ENCODE results near the gene DPP6.

The DPP6 gene

GRCh38 chr7:154587792-154588191, 535.6 kb downstream of the DPP6 start:
- DNase-seq, result no peak
- TF ChIP-seq GATA1 (IDR thresholded peaks at IDR 0.05; ENCODE audit: low read depth, low read length), result no peak
- no peak for TF ChIP-seq POLR2A (IDR thresholded peaks at IDR 0.05; ENCODE audit: low read length)

GRCh38 chr7:154591544-154591943, 539.3 kb downstream of the DPP6 start:
- TF ChIP-seq POLR2A (IDR thresholded peaks at IDR 0.05; ENCODE audit: low read length), result no peak
- TF ChIP-seq GATA1 (IDR thresholded peaks at IDR 0.05; ENCODE audit: low read depth, low read length), result no peak
- DNase-seq, result no peak

GRCh38 chr7:154592388-154592787, 540.2 kb downstream of the DPP6 start:
- DNase-seq, result no peak
- TF ChIP-seq GATA1 (IDR thresholded peaks at IDR 0.05; ENCODE audit: low read depth, low read length) (no peak), POLR2A (IDR thresholded peaks at IDR 0.05; ENCODE audit: low read length) (no peak)

GRCh38 chr7:154598396-154598795, 546.2 kb downstream of the DPP6 start:
- no peak for TF ChIP-seq POLR2A (IDR thresholded peaks at IDR 0.05; ENCODE audit: low read length)
- no peak for TF ChIP-seq GATA1 (IDR thresholded peaks at IDR 0.05; ENCODE audit: low read depth, low read length)
- DNase-seq, result no peak

- DNase-seq, result no peak
- TF ChIP-seq GATA1 (IDR thresholded peaks at IDR 0.05; ENCODE audit: low read depth, low read length) (no peak), POLR2A (IDR thresholded peaks at IDR 0.05; ENCODE audit: low read length) (no peak)
Observed at GRCh38 chr7:154598864-154599263, 546.7 kb downstream of the DPP6 start.

GRCh38 chr7:154610903-154611302, 558.7 kb downstream of the DPP6 start:
- no peak for DNase-seq

GRCh38 chr7:154613811-154614210, 561.6 kb downstream of the DPP6 start:
- no peak for DNase-seq
- TF ChIP-seq POLR2A (IDR thresholded peaks at IDR 0.05; ENCODE audit: low read length) (no peak), GATA1 (IDR thresholded peaks at IDR 0.05; ENCODE audit: low read depth, low read length) (no peak)

More at GRCh38 chr7:154610903-154611302, 558.7 kb downstream of the DPP6 start:
- TF ChIP-seq GATA1 (IDR thresholded peaks at IDR 0.05; ENCODE audit: low read depth, low read length), result no peak

GRCh38 chr7:154620141-154620755, 568.0 kb downstream of the DPP6 start:
- TF ChIP-seq GATA1 (IDR thresholded peaks at IDR 0.05; ENCODE audit: low read depth, low read length) (no peak), POLR2A (IDR thresholded peaks at IDR 0.05; ENCODE audit: low read length) (no peak)
- DNase-seq, result no peak

- no peak for TF ChIP-seq GATA1 (IDR thresholded peaks at IDR 0.05; ENCODE audit: low read depth, low read length)
- no peak for TF ChIP-seq POLR2A (IDR thresholded peaks at IDR 0.05; ENCODE audit: low read length)
- no peak for DNase-seq
Observed at GRCh38 chr7:154623399-154623798, 571.2 kb downstream of the DPP6 start.

- DNase-seq, result no peak
- TF ChIP-seq GATA1 (IDR thresholded peaks at IDR 0.05; ENCODE audit: low read depth, low read length) (no peak), POLR2A (IDR thresholded peaks at IDR 0.05; ENCODE audit: low read length) (no peak)
Observed at GRCh38 chr7:154627646-154628290, 575.6 kb downstream of the DPP6 start.

- no peak for DNase-seq
- no peak for TF ChIP-seq POLR2A (IDR thresholded peaks at IDR 0.05; ENCODE audit: low read length)
- no peak for TF ChIP-seq GATA1 (IDR thresholded peaks at IDR 0.05; ENCODE audit: low read depth, low read length)
Observed at GRCh38 chr7:154628556-154628955, 576.4 kb downstream of the DPP6 start.

GRCh38 chr7:154631162-154631561, 579.0 kb downstream of the DPP6 start:
- no peak for DNase-seq
- TF ChIP-seq GATA1 (IDR thresholded peaks at IDR 0.05; ENCODE audit: low read depth, low read length), result no peak
- no peak for TF ChIP-seq POLR2A (IDR thresholded peaks at IDR 0.05; ENCODE audit: low read length)

- DNase-seq, result no peak
- TF ChIP-seq GATA1 (IDR thresholded peaks at IDR 0.05; ENCODE audit: low read depth, low read length) (no peak), POLR2A (IDR thresholded peaks at IDR 0.05; ENCODE audit: low read length) (no peak)
Observed at GRCh38 chr7:154633641-154634040, 581.4 kb downstream of the DPP6 start.

- no peak for DNase-seq
- TF ChIP-seq POLR2A (IDR thresholded peaks at IDR 0.05; ENCODE audit: low read length), result no peak
- no peak for TF ChIP-seq GATA1 (IDR thresholded peaks at IDR 0.05; ENCODE audit: low read depth, low read length)
Observed at GRCh38 chr7:154638286-154638685, 586.1 kb downstream of the DPP6 start.

- TF ChIP-seq POLR2A (IDR thresholded peaks at IDR 0.05; ENCODE audit: low read length), result no peak
- no peak for DNase-seq
Observed at GRCh38 chr7:154640266-154640865, 588.2 kb downstream of the DPP6 start.
